DOHH2 (cell line): ENCODE measurements around the gene SLC9B2.

Experiments used
- H3F3A ChIP-seq: fragments of 200-600 bp; sonication (generic), shearing (Covaris generic); 2 replicates; pipeline ENCODE4 v1.6.0; 2016; ENCODE audit warnings: antibody characterized with exemption, mild to moderate bottlenecking; ENCODE audit not compliant: control insufficient read depth, insufficient read depth
- H3K27ac ChIP-seq: fragments of 200-600 bp; sonication (generic); 2 replicates; pipeline ENCODE4 v1.5.1; 2014; ENCODE audit warnings: low read depth, mild to moderate bottlenecking, low read length, moderate library complexity
- H3K27me3 ChIP-seq: fragments of 200-600 bp; sonication (generic); 2 replicates; pipeline ENCODE4 v1.6.1; 2014; ENCODE audit warnings: mild to moderate bottlenecking, low read length, mixed read lengths; ENCODE audit not compliant: control insufficient read depth
- H3K36me3 ChIP-seq: fragments of 200-600 bp; sonication (generic); 2 replicates; pipeline ENCODE4 v1.6.1; 2014; ENCODE audit warnings: mild to moderate bottlenecking, low read length, moderate library complexity, mixed read lengths; ENCODE audit not compliant: control insufficient read depth
- H3K4me1 ChIP-seq: fragments of 200-600 bp; sonication (generic); 2 replicates; pipeline ENCODE4 v1.6.1; 2014; ENCODE audit warnings: mild to moderate bottlenecking, low read length, mixed read lengths; ENCODE audit not compliant: control insufficient read depth
- H3K4me2 ChIP-seq: fragments of 200-600 bp; sonication (generic); 2 replicates; pipeline ENCODE4 v1.6.0; 2014; ENCODE audit warnings: mild to moderate bottlenecking, low read length, moderate library complexity
- H3K4me3 ChIP-seq: fragments of 200-600 bp; sonication (generic); 2 replicates; pipeline ENCODE4 v1.5.1; 2014; ENCODE audit warnings: mild to moderate bottlenecking, low read length, mixed read lengths
- H3K79me2 ChIP-seq: fragments of 200-600 bp; sonication (generic); 2 replicates; pipeline ENCODE4 v1.6.1; 2014; ENCODE audit warnings: mild to moderate bottlenecking, low read length, mixed read lengths; ENCODE audit not compliant: control insufficient read depth
- H3K9me2 ChIP-seq: fragments of 200-600 bp; sonication (generic); replicated peaks from 2 replicates; pipeline ENCODE4 v1.6.1; 2014; ENCODE audit warnings: mild to moderate bottlenecking, low read length, mixed read lengths; ENCODE audit not compliant: control insufficient read depth
- H3K9me3 ChIP-seq: fragments of 200-600 bp; sonication (generic); 2 replicates; pipeline ENCODE4 v1.6.1; 2014; ENCODE audit warnings: antibody characterized with exemption, low read length, mixed read lengths; ENCODE audit not compliant: control insufficient read depth, insufficient read depth
- H4K20me1 ChIP-seq: fragments of 200-600 bp; sonication (generic); 2 replicates; pipeline ENCODE4 v1.6.0; 2014; ENCODE audit warnings: low read depth, mild to moderate bottlenecking, antibody characterized with exemption, low read length, moderate library complexity; ENCODE audit not compliant: control insufficient read depth, insufficient read depth
- CTCF ChIP-seq: fragments of 200-600 bp; sonication (generic); IDR thresholded peaks from one replicate; pipeline ENCODE4 v1.5.1; 2014; ENCODE audit warnings: antibody characterized with exemption, mild to moderate bottlenecking, low read depth, low read length; ENCODE audit not compliant: poor library complexity, severe bottlenecking
- EZH2phosphoT487 ChIP-seq: fragments of 200-600 bp; sonication (generic); IDR thresholded peaks from 2 replicates; pipeline ENCODE4 v1.6.1; 2017; ENCODE audit warnings: borderline replicate concordance, mild to moderate bottlenecking, antibody characterized with exemption, low read length, moderate library complexity, mixed read lengths

SLC9B2 gene

GRCh38 chr4:103105558-103106356, 29.2 kb upstream of the SLC9B2 start:
- no peaks in the 10 kb centered on the region for H3K9me2 ChIP-seq
- H3K4me3 ChIP-seq, result no peak overlapping the region
- H3K79me2 ChIP-seq, result no peaks in the 10 kb centered on the region
- no peaks in the 10 kb centered on the region for H3K9me3 ChIP-seq
- no peaks in the 10 kb centered on the region; the same call in 1 of the 2 replicates for H4K20me1 ChIP-seq
- H3F3A ChIP-seq, result peaks cover 6% of the 10 kb centered on the region; the same call in 1 of the 2 replicates
- peaks cover 48% of the 10 kb centered on the region for H3K36me3 ChIP-seq
- no peaks in the 10 kb centered on the region for H3K27me3 ChIP-seq
- no peak overlapping the region for H3K27ac ChIP-seq
- H3K4me1 ChIP-seq, result no peaks in the 10 kb centered on the region
- TF ChIP-seq EZH2phosphoT487 (no peak), CTCF (no peak)
- H3K4me2 ChIP-seq, result no peak overlapping the region

GRCh38 chr4:103104886-103105285, 28.3 kb upstream of the SLC9B2 start:
- Histone ChIP-seq H3K27me3 (no peaks in the 10 kb centered on the region), H3K4me3 (no peak overlapping the region), H3K4me1 (peaks cover 3% of the 10 kb centered on the region), H3F3A (peaks cover 6% of the 10 kb centered on the region; the same call in 1 of the 2 replicates), H3K27ac (no peak overlapping the region), H3K79me2 (no peaks in the 10 kb centered on the region), H3K4me2 (no peak overlapping the region), H3K36me3 (peaks cover 39% of the 10 kb centered on the region), H4K20me1 (no peaks in the 10 kb centered on the region; the same call in 1 of the 2 replicates), H3K9me3 (no peaks in the 10 kb centered on the region), H3K9me2 (no peaks in the 10 kb centered on the region)
- TF ChIP-seq EZH2phosphoT487, result no peak
- TF ChIP-seq CTCF, result no peak

GRCh38 chr4:103100691-103101090, 24.1 kb upstream of the SLC9B2 start:
- Histone ChIP-seq H4K20me1 (no peaks in the 10 kb centered on the region), H3K9me3 (no peaks in the 10 kb centered on the region), H3K4me3 (no peak overlapping the region), H3K36me3 (peaks cover 4% of the 10 kb centered on the region), H3F3A (peaks cover 6% of the 10 kb centered on the region; the same call in 1 of the 2 replicates), H3K4me2 (no peak overlapping the region), H3K27ac (no peak overlapping the region), H3K4me1 (peaks cover 15% of the 10 kb centered on the region), H3K9me2 (no peaks in the 10 kb centered on the region), H3K27me3 (no peaks in the 10 kb centered on the region), H3K79me2 (peaks cover 10% of the 10 kb centered on the region)
- no peak for TF ChIP-seq EZH2phosphoT487
- TF ChIP-seq CTCF, result no peak
